ENCODE results near the gene PGAM4. TPM values are rescaled to one million over a fixed set of nuclear protein-coding genes. Genes with fewer than 3 reads are reported as not detected.
"Not testable (repeated sequence)": the region's sequence is repeated elsewhere in the genome, so short reads cannot be mapped to it uniquely, and the experiment has no call there.

Gene PGAM4
- polyA plus RNA-seq, 3 donors: not detected

- 15 to 66% (median 48%) methylated on average over 3 of the region's 3 CpGs for WGBS, 3 donors
- no peak overlapping the region for H3K27ac ChIP-seq (ENCODE audit: low read depth, low read length)
These were observed 32.1 kb downstream of the PGAM4 start for GRCh38 chrX:77937291-77937690.

- no peak overlapping the region for H3K27ac ChIP-seq (ENCODE audit: low read depth, low read length)
These were observed 33.1 kb downstream of the PGAM4 start for GRCh38 chrX:77936299-77936698.

- no peak overlapping the region for H3K27ac ChIP-seq (ENCODE audit: low read depth, low read length)
- 66 to 85% (median 71%) methylated on average over 1 of the region's 1 CpG for WGBS, 3 donors
These were observed 33.6 kb downstream of the PGAM4 start for GRCh38 chrX:77935886-77936285.

- H3K27ac ChIP-seq (ENCODE audit: low read depth, low read length): no peak overlapping the region
- WGBS, 3 donors: 33 to 86% (median 45%) methylated on average over 1 of the region's 1 CpG
These were observed 38.9 kb downstream of the PGAM4 start for GRCh38 chrX:77930581-77930980.

- WGBS, 3 donors: 25 to 57% (median 26%) methylated on average over 3 of the region's 3 CpGs
- H3K27ac ChIP-seq (ENCODE audit: low read depth, low read length): no peak overlapping the region
These were observed 43.7 kb downstream of the PGAM4 start for GRCh38 chrX:77925764-77926163.

GRCh38 chrX:77924320-77924859 is 45.0 kb downstream of the PGAM4 start:
- H3K27ac ChIP-seq (ENCODE audit: low read depth, low read length): no peak overlapping the region
- 69 to 91% (median 85%) methylated on average over 8 of the region's 8 CpGs for WGBS, 3 donors

GRCh38 chrX:77922787-77923186 is 46.7 kb downstream of the PGAM4 start:
- no peak overlapping the region for H3K27ac ChIP-seq (ENCODE audit: low read depth, low read length)

GRCh38 chrX:77919370-77919769 is 50.1 kb downstream of the PGAM4 start:
- 61 to 82% (median 72%) methylated on average over 6 of the region's 6 CpGs for WGBS, 3 donors
- not testable (repeated sequence) for H3K27ac ChIP-seq (ENCODE audit: low read depth, low read length)

- no peak overlapping the region for H3K27ac ChIP-seq (ENCODE audit: low read depth, low read length)
- WGBS, 3 donors: 22 to 62% (median 50%) methylated on average over 3 of the region's 3 CpGs
These were observed 50.9 kb downstream of the PGAM4 start for GRCh38 chrX:77918568-77918967.

Other genes starting within 250 kb of the PGAM4 start
- 10 to 100 TPM in 2 of 3 donors, 1 to 10 TPM in 1; 9.8 to 13.7 (median 12.1) TPM for gene ATRX, start 183.4 kb downstream of the PGAM4 start, polyA plus RNA-seq
- 10 to 100 TPM; 10.9 to 21.3 (median 17.8) TPM for gene MAGT1, start 74.2 kb downstream of the PGAM4 start, polyA plus RNA-seq
- gene COX7B, start 70.2 kb downstream of the PGAM4 start, polyA plus RNA-seq: 100 to 1,000 TPM; 287 to 697 (median 562) TPM
- 1 to 10 TPM; 1.4 to 2.5 (median 1.5) TPM for gene ATP7A, start 58.9 kb downstream of the PGAM4 start, polyA plus RNA-seq
- gene PGK1, start 134.6 kb upstream of the PGAM4 start, polyA plus RNA-seq: 100 to 1,000 TPM in 2 of 3 donors, 10 to 100 TPM in 1; 63.5 to 217 (median 145) TPM
- 10 to 100 TPM in 2 of 3 donors, 1 to 10 TPM in 1; 4.7 to 18.8 (median 11.0) TPM for gene TAF9B, start 170.0 kb upstream of the PGAM4 start, polyA plus RNA-seq

All from adipose tissue (tissue), 3 donors.